KG1 (cell line): ENCODE data around the gene WWP2.
"Not testable (repeated sequence)": the region's sequence is repeated elsewhere in the genome, so short reads cannot be mapped to it uniquely, and the experiment has no call there.

ENCODE experiments used
- DNase-seq: peaks from one replicate; lab custom pipeline; 2025; lab: John Stamatoyannopoulos, UW

Gene WWP2

GRCh38 chr16:69943241-69944036 lies 181.3 kb downstream of the WWP2 start:
- DNase-seq = not testable (repeated sequence)

GRCh38 chr16:69950411-69950810 lies 188.3 kb downstream of the WWP2 start:
- not testable (repeated sequence) for DNase-seq

GRCh38 chr16:69951017-69951671 lies 189.0 kb downstream of the WWP2 start, which contains the start of gene CLEC18A:
Gene CLEC18A, plus strand, starts transcription at chr16:69951334. Its CDS starts 33 bp downstream, at chr16:69951367.
- not testable (repeated sequence) for DNase-seq

GRCh38 chr16:69951672-69952031 lies 189.5 kb downstream of the WWP2 start:
- DNase-seq = not testable (repeated sequence)

DNA sequence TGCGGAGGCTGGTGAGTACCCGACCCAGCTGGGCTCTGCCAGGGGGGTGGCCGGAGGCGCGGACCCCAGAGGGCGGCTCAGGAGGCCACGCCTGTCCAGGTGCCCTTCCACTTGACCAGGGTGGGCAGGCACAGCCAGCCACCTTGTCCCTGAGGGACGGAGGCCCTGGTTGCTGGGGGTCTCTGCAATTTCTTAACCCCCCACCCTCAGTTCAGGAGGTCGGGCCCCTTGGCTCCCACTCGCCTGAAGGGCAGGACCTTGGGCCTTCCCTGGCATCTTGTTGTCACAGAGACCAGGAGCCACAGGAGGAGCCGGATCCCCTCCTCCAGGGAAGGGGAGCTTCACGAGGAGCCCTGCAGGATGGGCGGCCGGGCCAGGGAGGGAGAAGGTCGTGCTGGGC lies 190.0 kb downstream of the WWP2 start:
- DNase-seq = not testable (repeated sequence)

GRCh38 chr16:69952572-69953355 lies 190.6 kb downstream of the WWP2 start:
- DNase-seq = not testable (repeated sequence)

DNA sequence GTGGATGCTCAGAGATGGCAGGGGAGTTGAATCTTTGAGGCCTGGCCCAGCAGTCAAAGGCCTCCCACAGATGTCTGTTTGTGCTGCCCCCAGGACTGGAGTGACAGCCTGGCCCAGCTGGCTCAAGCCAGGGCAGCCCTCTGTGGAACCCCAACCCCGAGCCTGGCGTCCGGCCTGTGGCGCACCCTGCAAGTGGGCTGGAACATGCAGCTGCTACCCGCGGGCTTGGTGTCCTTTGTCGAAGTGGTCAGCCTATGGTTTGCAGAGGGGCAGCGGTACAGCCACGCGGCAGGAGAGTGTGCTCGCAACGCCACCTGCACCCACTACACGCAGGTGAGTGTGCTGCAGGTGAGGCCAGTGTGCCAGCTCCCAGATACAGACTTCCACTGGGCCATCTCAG lies 192.1 kb downstream of the WWP2 start:
- not testable (repeated sequence) for DNase-seq

GRCh38 chr16:69963312-69963711 lies 201.2 kb downstream of the WWP2 start:
- not testable (repeated sequence) for DNase-seq

DNA sequence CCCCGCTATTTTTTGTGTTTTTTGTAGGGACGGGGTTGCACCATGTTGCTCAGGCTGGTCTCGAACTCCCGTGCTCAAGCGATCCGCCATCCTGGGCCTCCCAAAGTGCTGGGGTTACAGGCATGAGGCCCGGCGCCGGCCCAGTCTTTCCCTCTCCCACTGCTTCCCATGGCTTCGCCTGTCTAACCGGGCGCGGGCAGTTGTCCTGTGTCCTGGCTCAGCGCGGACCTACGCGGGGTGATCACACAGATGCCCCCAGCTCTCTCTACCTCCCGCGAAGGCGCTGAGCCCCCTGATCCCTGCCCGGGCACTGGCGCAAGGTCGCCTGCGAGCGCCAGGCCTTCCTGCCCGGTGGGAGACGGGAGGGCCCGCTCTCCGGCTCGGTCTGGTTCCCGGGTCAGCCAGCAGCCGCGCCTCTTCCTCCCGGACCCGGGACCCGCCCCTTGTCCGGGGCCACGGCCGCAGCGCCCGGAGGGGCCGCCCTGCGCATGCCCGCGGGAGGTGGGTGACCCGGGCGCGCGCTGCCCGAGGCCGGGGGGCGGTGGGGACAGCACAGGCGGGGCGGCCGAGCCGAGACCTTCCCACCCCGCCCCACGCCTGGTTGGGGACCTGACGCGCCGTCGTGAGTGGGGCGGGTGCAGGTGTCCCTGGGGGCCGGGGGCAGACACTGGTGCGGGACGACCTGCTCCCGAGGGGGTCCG lies 203.0 kb downstream of the WWP2 start:
- DNase-seq = not testable (repeated sequence)

GRCh38 chr16:69965661-69966054 lies 203.5 kb downstream of the WWP2 start:
- DNase-seq = not testable (repeated sequence)

- DNase-seq = not testable (repeated sequence)
Measured at GRCh38 chr16:69967688-69968087, 205.6 kb downstream of the WWP2 start.

- not testable (repeated sequence) for DNase-seq
Measured at GRCh38 chr16:69968125-69968524, 206.0 kb downstream of the WWP2 start.

DNA sequence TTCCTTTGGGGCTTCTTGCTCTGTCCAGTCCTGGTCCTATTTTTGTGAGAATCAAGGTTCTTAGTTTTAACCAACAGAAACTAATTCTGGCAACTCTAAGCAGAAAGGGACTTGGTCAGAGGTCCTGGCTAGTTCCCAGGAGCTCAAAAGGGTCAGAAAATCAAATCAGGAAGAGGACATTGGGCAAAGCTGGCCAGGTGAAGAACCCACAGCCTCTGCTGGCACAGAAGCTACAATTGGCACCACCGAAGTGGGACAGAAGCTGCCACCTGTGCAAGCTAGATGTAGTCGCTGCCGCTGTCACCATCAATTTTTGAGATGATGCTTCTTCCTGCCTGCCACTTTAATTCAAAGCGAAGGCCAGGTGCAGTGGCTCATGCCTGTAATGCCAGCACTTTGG lies 207.5 kb downstream of the WWP2 start:
- not testable (repeated sequence) for DNase-seq

DNA sequence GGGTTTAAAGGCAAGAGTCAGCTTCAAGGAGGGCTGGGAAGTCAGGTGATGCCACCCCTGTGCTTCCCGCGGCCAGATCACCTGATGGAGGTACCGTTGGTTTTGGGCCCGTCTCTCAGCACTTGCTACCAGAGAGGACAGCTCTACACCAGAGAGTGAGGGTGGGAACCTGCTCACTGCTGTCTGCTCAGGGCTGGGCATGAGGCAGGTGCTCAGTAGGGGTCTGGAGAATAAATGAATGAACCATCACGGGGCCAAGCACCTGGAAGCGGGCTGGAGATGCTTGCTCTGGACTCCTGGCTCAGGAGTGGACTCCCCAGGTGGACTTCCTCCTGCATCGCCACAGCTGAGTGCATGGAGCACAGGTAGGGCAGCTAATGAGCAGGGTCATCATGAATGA lies 210.0 kb downstream of the WWP2 start:
- not testable (repeated sequence) for DNase-seq

- DNase-seq = not testable (repeated sequence)
Measured at GRCh38 chr16:69972935-69973334, 210.8 kb downstream of the WWP2 start.

DNA sequence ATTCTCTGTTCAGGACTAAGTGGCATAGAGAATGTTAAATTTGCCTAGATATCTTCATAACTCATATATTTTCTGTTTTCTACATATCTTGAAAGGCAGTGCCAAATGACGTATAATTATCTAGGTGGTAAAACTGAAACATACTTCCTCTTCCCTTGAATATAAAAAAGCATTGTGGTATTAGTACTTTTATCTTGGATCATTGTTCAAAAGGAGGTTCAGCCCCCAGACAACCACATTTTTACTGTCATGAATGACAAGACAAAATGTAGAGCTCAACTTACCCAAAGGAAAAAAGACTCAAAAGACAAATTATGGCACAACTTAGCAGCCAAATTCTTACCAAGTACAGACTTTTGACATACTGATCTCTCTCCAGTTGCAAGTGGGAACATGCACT lies 223.1 kb downstream of the WWP2 start:
- not testable (repeated sequence) for DNase-seq
